CD4-positive, alpha-beta T cell treated with Interleukin-21 for 1 hour (primary cell): ENCODE results near the gene GH1.
"Not testable (repeated sequence)": the region's sequence is repeated elsewhere in the genome, so short reads cannot be mapped to it uniquely, and the experiment has no call there.

ENCODE experiments used
- DNase-seq: peaks from one replicate; pipeline ENCODE4 v3.0.0-alpha.2; 2020

Gene GH1

DNA sequence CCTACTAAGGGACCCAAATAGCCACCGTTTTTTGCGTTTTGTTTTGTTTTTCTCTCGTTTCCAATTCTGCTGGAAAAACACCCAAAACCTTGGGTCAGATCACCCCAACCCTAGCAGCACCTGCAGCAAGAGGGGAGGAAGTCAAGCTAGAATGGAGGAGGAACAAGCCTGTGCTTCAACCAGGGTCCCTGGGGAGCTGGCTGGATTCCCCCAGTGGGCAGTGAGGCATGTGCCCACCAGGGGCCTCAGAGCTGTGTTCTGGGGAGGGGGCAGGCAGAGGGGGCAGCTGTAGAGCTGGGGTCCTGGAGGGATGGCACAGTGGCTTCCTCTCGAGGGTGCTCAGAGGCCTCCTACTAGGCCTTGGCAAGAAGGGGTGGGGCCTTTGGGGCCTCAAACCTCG, 7.0 kb upstream of the GH1 start:
- no peak for DNase-seq

DNA sequence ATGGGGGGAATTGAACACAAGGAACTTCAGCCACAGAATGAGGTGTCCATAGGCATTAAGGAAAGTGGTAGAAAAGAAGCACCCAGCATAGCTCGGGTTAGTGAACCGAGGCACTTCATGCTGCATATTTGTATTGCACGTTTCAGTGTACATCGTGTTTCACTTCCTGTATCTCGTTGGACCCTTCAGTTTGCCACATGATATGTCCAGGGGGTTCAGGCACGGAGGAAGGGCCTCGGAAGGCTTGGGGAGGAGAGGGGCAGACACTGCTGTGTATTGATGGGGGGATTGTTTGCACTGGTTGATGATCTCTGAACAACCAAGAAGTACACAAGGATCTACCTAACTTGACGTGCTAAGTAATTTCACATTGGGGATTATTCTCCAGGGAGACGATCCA, 3.8 kb upstream of the GH1 start:
- DNase-seq = not testable (repeated sequence)

DNA sequence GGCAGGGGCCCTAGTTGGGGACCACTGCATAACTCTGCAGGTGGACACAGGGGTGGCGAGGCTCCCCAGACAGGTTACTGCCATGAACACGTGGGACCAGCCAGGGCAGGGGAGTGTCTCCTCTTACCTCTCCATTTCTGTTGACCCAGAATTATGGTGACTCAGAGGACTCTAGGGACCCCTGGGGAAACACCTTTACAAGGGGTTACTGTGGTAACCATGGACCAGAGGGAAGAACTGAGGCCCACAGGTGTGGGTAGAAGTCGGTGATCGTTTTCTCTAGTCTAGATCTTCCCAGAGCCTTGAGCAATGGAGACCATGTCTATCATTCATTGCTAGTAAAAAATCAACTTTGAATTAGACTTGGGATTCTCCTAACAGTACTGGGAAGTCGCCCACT, 2.1 kb upstream of the GH1 start:
- DNase-seq = not testable (repeated sequence)

DNA sequence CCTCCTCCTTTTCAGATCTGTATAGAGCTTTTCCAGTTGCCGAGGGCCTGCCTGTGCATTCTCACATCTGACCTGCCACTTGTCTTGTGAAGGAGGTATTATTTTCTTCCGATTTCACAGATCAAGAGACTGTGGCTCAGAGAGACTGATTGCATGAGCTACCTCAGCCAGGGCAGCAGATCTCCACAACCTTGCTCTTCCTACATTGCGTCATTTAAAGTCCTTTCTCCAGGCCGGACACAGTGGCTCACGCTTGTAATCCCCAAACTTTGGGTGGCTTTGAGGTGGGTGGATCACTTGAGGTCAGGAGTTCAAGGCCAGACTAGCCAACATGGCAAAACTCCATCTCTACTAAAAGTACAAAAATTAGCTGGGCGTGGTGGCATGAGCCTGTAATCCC, 1.4 kb upstream of the GH1 start:
- DNase-seq = not testable (repeated sequence)

DNA sequence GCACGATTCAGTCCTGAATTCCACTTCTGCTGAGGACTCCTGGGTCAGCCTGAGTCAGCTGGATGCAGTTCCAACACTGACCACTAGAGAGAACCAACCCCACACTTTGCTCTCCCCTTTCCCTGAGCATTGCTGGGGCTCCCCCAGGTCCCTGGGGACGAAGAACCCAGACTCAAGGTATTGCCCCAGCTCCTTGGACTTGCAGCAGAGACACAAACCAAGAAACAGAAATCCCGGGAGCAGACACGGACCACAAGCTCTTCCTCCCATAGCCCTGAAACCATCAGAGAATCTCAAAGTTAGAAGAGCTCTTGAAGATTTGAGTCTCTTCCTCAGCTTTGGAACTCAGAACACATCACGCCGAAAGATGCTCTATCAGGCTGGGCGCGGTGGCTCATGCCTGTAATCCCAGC, 678 bp upstream of the GH1 start:
- peak; percentile 84 for DNase-seq

DNA sequence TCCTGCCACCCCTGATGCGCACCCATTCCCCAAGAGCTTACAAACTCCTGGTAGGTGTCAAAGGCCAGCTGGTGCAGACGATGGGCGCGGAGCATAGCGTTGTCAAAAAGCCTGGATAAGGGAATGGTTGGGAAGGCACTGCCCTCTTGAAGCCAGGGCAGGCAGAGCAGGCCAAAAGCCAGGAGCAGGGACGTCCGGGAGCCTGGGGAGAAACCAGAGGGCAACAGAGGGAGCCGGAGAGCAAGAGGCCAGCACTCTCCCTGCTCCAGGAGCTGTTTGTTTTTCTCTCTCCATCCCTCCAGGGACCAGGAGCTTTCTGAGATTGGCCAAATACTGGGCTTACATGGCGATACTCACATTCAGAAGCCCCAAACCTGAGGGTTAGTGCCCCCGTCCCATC, 334 bp downstream of the GH1 start:
- DNase-seq = no peak

DNA sequence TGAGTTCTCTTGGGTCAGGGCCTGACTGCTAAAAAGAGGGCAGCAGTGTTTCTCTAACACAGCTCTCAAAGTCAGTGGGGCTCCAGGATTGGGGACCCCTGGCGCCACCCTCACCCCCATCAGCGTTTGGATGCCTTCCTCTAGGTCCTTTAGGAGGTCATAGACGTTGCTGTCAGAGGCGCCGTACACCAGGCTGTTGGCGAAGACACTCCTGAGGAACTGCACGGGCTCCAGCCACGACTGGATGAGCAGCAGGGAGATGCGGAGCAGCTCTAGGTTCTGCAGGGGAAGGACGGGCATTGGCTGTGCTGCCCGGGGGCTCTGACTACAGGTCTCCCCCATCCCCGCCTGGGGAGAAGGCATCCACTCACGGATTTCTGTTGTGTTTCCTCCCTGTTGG, 993 bp downstream of the GH1 start:
- DNase-seq = no peak

DNA sequence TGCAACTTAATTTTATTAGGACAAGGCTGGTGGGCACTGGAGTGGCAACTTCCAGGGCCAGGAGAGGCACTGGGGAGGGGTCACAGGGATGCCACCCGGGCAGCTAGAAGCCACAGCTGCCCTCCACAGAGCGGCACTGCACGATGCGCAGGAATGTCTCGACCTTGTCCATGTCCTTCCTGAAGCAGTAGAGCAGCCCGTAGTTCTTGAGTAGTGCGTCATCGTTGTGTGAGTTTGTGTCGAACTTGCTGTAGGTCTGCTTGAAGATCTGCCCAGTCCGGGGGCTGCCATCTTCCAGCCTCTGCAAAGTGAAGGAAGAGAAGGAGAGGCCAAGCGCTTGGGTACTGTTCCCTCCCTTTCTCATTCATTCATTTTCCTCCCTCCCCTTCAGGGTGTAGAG, 1.4 kb downstream of the GH1 start:
- not testable (repeated sequence) for DNase-seq

DNA sequence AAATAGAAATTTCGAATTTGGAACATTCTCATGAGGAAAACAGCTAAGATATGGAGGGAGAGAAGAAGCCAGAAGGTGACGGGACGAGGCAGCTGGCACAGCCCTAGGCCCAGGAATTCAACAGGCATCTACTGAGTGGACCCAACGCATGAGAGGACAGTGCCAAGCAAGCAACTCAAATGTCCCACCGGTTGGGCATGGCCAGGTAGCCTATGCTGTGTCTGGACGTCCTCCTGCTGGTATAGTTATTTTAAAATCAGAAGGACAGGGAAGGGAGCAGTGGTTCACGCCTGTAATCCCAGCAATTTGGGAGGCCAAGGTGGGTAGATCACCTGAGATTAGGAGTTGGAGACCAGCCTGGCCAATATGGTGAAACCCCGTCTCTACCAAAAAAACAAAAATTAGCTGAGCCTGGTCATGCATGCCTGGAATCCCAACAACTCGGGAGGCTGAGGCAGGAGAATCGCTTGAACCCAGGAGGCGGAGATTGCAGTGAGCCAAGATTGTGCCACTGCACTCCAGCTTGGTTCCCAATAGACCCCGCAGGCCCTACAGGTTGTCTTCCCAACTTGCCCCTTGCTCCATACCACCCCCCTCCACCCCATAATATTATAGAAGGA, 2.0 kb downstream of the GH1 start:
- no peak for DNase-seq

DNA sequence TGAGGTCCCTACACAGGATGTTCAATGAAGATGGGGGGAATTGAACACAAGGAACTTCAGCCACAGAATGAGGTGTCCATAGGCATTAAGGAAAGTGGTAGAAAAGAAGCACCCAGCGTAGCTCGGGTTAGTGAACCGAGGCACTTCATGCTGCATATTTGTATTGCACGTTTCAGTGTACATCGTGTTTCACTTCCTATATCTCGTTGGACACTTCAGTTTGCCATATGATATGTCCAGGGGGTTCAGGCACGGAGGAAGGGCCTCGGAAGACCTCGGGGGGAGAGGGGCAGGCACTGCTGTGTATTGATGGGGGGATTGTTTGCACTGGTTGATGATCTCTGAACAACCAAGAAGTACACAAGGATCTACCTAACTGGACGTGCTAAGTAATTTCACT, 2.9 kb downstream of the GH1 start:
- DNase-seq = not testable (repeated sequence)

DNA sequence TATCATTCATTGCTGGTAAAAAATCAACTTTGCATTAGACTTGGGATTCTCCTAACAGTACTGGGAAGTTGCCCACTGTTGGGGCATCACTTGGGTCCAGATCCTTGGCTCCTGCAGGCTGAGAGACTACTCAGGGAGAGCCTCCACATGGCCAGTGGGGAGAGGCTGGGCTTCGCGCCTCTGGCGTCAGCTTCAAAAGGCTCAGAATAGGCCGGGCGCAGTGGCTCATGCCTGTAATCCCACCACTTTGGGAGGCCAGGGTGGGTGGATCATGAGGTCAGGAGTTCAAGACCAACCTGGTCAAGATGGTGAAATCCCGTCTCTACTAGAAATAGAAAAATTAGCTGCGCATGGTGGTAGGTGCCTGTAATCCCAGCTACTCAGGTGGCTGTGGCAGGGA, 4.2 kb downstream of the GH1 start:
- no peak for DNase-seq

DNA sequence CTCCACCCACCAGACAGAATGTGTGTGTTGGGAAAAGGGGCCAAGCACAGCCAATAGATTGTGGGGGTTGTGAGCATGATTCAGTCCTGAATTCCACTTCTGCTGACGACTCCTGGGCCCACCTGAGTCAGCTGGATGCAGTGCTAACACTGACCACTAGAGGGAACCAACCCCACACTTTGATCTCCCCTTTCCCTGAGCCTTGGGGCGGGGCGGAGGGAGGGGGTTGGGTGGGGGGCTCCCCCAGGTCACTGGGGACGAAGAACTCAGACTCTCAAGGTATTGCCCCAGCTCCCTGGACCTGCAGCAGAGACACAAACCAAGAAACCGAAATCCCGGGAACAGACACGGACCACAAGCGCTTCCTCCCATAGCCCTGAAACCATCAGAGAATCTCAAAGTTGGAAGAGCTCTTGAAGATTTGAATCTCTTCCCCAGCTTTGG, 7.0 kb downstream of the GH1 start:
- DNase-seq = peak; percentile 68

DNA sequence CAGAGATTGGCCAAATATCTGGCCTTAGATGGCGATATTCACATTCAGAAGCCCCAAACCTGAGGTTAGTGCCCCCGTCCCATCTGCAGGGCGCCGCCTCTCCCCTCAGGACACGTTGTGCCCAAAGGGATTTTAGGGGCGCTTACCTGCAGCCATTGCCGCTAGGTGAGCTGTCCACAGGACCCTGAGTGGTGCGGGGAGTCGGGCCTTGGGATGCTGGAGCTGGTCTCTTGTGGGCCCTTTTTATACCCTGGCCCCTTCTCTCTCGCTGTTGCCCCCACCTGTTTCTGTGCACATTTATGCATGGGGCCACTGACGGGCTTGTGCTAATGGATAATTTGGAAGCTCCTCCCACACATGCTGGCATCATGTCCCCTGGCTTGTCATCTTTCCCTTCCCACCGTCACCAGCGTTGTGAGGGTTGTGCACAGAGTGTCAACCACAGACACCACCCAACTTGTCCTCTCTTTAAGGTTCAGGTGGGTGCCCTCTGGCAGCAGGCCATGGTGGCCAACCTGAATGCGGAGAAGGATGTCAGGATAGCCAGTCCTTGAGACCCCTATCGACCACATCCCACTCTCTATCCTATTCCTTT, 7.5 kb downstream of the GH1 start, which contains the start of gene CSHL1:
Gene CSHL1 (minus strand): TSS at position 218 of the 595 bp plus-strand sequence. CDS start 62 bp downstream, at position 156.
- no peak for DNase-seq

DNA sequence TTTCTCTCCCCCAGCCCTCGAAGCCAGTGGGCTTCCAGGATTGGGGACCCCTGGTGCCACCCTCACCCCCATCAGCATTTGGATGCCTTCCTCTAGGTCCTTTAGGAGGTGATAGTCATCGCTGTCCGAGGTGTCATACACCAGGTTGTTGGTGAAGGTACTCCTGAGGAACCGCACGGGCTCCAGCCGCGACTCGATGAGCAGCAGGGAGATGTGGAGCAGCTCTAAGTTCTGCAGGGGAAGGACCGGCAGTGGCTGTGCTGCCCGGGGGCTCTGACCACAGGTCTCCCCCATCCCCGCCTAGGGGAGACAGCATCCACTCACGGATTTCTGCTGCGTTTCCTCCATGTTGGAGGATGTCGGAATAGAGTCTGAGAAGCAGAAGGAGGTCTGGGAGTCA, 8.5 kb downstream of the GH1 start:
- no peak for DNase-seq

DNA sequence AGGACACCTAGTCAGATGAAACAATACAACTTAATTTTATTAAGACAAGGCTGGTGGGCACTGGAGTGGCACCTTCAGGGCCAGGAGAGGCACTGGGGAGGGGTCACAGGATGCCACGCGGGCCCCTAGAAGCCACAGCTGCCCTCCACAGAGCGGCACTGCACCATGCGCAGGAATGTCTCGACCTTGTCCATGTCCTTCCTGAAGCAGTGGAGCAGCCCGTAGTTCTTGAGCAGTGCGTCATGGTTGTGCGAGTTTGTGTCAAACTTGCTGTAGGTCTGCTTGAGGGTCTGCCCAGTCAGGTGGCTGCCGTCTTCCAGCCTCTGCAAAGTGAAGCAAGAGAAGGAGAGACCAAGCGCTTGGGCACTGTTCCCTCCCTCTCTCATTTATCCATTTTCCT, 9.1 kb downstream of the GH1 start:
- DNase-seq = not testable (repeated sequence)

DNA sequence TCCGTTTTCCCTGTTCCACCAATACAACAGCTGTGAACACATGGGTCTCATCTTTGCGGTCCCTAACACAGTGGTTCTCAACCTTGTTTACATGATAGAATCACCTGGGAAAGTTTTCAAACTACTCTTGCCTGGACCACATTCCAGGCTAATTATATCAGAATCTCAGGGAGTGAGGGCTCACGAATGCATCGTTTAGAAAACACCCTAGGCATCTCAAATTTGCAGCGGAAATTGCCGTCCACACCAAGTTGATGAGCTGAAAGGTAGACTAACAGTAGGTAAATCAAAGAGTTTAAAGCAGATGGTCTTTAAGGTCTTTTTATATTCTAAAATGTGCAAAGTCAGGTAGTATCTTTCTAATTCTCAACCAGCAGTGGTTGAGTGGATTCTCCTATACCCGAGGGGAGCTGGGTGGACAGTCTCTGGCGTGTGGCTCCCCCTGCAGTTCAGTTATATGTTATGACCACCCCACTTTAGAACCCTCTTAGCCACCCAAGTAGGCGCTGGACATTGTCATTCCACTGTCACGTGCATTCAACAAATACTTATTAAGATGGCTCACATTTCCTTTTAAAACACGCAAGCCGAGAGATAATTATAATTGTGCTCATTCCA, 11.4 kb downstream of the GH1 start:
- not testable (repeated sequence) for DNase-seq

DNA sequence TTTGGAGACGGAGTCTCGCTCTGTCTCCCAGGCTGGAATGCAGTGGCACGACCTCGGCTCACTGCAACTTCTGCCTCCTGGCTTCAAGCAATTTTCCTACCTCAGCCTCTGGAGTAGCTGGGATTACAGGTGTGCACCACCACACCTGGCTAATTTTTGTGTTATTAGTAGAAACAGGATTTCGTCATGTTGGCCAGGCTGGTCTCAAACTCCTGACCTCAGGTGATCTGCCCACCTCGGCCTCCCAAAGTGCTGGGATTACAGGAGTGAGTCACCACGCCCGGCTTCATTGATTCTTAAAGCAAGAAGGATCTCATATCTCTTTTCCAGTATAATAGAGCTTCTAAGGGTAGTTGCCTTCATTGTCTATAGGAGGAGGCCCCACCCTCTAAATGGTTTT, 13.8 kb downstream of the GH1 start:
- DNase-seq = not testable (repeated sequence)

DNA sequence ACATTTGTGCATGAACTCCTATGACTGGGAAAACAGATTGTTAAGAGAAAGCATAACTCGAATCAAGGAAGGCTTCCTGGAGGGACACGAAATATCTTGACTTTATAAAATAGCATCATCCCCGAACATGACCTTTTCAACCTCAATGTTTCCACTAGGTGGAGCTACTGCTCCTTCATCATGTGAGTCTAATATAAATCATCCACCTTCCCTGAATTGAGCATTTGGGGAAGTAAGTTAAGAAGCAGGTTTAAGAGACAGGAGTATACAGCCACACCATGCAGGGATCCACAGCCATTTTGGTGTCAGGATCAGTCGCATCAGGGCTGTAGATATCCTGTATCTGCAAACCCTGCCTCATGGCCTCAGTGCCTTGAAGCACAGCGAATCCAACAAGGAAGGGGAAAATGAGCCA, 14.8 kb downstream of the GH1 start:
- peak; percentile 67 for DNase-seq

DNA sequence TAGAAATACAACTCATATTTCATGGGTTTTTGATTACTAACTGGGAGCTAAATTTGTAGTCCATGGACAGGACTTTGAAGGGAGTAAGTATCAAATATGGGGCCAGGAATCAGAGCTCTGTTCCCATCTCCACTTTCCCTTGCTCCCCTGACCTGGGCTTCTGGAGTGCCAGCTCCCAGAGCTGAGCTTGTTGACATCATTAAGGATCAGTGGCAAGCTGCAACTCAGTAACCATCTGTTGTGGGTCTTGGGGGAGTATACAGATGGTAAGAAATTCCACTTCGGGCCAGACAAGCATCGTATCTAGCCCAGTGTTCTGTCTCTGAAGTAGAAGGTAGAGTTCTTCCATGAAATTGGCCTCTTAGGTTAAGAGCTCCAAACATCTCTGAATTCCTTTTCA, 16.7 kb downstream of the GH1 start:
- DNase-seq = not testable (repeated sequence)

DNA sequence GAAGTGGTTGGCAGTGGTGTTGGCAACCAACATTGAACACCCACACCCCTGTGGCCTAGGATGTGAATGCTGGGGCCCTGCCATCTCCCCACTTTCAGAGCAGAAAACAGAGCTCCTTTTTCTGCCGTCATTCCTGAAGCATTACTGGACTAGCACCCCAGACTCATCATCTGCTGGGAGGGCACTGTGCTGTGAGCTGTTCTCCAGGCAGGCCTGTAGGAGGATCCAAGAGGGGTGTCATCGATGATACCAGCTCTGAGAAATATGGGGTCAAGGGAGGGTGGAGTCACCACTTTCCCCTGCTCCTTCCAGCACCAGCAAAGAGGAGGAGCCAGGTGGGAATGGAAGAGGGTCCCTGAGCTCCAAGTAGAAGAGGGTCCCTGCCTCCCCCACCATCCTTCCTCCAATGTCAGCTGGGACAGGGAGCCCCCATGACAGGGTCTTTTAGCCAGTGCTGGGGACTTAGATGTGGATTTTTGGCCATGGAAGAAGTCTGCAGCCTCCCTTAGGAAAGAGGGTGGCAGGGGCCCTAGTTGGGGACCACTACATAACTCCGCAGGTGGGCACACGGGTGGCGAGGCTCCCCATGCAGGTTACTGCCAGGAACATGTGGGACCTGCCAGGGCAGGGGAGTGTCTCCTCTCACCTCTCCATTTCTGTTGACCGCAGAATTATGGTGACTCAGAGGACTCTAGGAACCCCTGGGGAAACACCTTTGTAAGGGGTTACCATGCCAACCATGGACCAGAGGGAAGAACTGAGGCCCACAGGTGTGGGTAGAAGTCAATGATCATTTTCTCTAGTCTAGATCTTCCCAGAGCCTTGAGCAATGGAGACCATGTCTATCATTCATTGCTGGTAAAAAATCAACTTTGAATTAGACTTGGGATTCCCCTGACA, 19.5 kb downstream of the GH1 start:
- DNase-seq = peak; percentile 43

DNA sequence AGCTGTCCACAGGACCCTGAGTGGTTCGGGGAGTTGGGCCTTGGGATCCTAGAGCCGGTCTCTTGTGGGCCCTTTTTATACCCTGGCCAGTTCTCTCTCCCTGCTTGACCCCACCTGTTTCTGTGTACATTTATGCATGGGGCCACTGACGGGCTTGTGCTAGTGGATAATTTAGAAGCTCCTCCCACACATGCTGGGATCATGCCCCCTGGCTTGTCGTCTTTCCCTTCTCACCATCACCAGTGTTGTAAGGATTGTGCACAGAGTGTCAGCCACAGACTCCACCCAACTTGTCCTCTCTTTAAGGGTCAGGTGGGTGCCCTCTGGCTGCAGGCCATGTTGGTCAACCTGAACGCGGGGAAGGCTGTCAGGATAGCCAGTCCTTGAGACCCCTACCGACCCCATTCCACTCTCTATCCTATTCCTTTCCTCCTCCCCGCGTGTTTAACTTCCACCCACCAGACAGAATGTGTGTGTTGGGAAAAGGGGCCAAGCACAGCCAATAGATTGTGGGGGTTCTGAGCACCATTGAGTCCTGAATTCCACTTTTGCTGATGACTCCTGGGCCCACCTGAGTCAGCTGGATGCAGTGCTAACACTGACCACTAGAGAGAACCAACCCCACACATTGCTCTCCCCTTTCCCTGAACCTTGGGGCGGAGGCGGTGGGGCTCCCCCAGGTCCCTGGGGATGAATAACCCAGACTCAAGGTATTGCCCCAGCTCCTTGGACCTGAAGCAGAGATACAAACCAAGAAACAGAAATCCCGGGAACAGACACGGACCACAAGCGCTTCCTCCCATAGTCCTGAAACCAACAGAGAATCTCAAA, 21.9 kb downstream of the GH1 start, which contains the start of gene CSH1:
Gene CSH1 (minus strand): TSS at position 51 of the 831 bp plus-strand sequence. CDS start 63 bp downstream, outside the sequence.
- DNase-seq = not testable (repeated sequence)

DNA sequence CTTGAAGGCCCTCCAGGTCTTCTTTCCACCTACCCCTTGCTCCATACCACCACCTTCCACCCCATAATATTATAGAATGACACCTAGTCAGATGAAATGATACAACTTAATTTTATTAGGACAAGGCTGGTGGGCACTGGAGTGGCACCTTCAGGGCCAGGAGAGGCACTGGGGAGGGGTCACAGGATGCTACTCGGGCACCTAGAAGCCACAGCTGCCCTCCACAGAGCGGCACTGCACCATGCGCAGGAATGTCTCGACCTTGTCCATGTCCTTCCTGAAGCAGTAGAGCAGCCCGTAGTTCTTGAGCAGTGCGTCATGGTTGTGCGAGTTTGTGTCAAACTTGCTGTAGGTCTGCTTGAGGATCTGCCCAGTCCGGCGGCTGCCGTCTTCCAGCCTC, 23.8 kb downstream of the GH1 start:
- DNase-seq = not testable (repeated sequence)
